ENCODE results near the gene RAF1.

GRCh38 chr3:12660196-12660595 is 3.7 kb downstream of the RAF1 start:
- TF ChIP-seq POLR2A (conservative IDR thresholded peaks at IDR 0.05) = no peak
- TF ChIP-seq EZH2 (IDR thresholded peaks at IDR 0.05; ENCODE audit: borderline replicate concordance, low read depth, low read length) = no peak
- TF ChIP-seq CAMTA2 (CRISPR knock-in tag; conservative IDR thresholded peaks at IDR 0.05) = no peak
- no peak for TF ChIP-seq MAX (CRISPR knock-in tag; IDR thresholded peaks at IDR 0.05)
- TF ChIP-seq RBM39 (optimal IDR thresholded peaks at IDR 0.05; ENCODE audit: low read depth, low read length) = no peak
- no peak for TF ChIP-seq YY1 (IDR thresholded peaks at IDR 0.05; ENCODE audit: borderline replicate concordance in 1 of 3, control insufficient read depth in 1 of 3, extremely low read depth in 1 of 3, insufficient read depth in 3 of 3, insufficient read length in 1 of 3, insufficient replicate concordance in 2 of 3, low read depth in 1 of 3, low read length in 2 of 3)
- TF ChIP-seq REST (IDR thresholded peaks at IDR 0.05; ENCODE audit: borderline replicate concordance) = no peak
- no peak for TF ChIP-seq REST (CRISPR knock-in tag; IDR thresholded peaks at IDR 0.05; ENCODE audit: low read depth)

Measured in K562 (cell line).